Mesendoderm (in vitro differentiated cells): ENCODE data around the gene PYDC1.
A peak's percentile ranks its signal among the peaks of the same experiment; 100 is the strongest.
"Not testable (repeated sequence)": the region's sequence is repeated elsewhere in the genome, so short reads cannot be mapped to it uniquely, and the experiment has no call there.

Experiments
- DNase-seq: peaks from one replicate; pipeline ENCODE4 v3.0.0; 2013
- H2AK5ac ChIP-seq: 2 replicates; pipeline ENCODE4 v1.6.1; 2013; ENCODE audit warnings: low read length, inconsistent platforms
- H2BK120ac ChIP-seq: 2 replicates; pipeline ENCODE4 v1.6.1; 2013; ENCODE audit warnings: low read depth, mild to moderate bottlenecking, low read length, moderate library complexity, mixed read lengths
- H2BK15ac ChIP-seq: replicated peaks from 2 replicates; pipeline ENCODE4 v1.6.1; 2013; ENCODE audit warnings: low read depth, mild to moderate bottlenecking, moderate library complexity
- H2BK5ac ChIP-seq: 2 replicates; pipeline ENCODE4 v1.6.1; 2013; ENCODE audit warnings: low read length, inconsistent platforms
- H3K18ac ChIP-seq: 2 replicates; pipeline ENCODE4 v1.6.1; 2013; ENCODE audit warnings: mild to moderate bottlenecking, low read length, mixed read lengths
- H3K23ac ChIP-seq: one replicate; pipeline ENCODE4 v1.6.1; 2013; ENCODE audit warnings: low read length
- H3K27ac ChIP-seq: 2 replicates; pipeline ENCODE4 v1.5.1; 2013; ENCODE audit warnings: low read depth, mild to moderate bottlenecking, inconsistent platforms, low read length, moderate library complexity
- H3K27me3 ChIP-seq: 2 replicates; pipeline ENCODE4 v1.6.1; 2013; ENCODE audit warnings: low read length, control low read depth, mild to moderate bottlenecking, inconsistent platforms; ENCODE audit not compliant: insufficient read depth, poor library complexity
- H3K36me3 ChIP-seq: 2 replicates; pipeline ENCODE4 v1.6.1; 2013; ENCODE audit warnings: low read length, inconsistent platforms; ENCODE audit not compliant: control insufficient read depth, insufficient read depth
- H3K4ac ChIP-seq: one replicate; pipeline ENCODE4 v1.6.1; 2013; ENCODE audit warnings: low read depth, mild to moderate bottlenecking, low read length, moderate library complexity
- H3K4me1 ChIP-seq: 2 replicates; pipeline ENCODE4 v1.6.1; 2013; ENCODE audit warnings: low read depth, low read length, inconsistent platforms; ENCODE audit not compliant: control insufficient read depth
- H3K4me2 ChIP-seq: 2 replicates; pipeline ENCODE4 v1.6.1; 2013; ENCODE audit warnings: low read length
- H3K4me3 ChIP-seq: 2 replicates; pipeline ENCODE4 v1.5.1; 2013; ENCODE audit warnings: mild to moderate bottlenecking, low read length
- H3K56ac ChIP-seq: one replicate; pipeline ENCODE4 v1.6.1; 2013; ENCODE audit warnings: low read length
- H3K79me1 ChIP-seq: 2 replicates; pipeline ENCODE4 v1.6.1; 2013; ENCODE audit warnings: low read length, inconsistent platforms
- H3K79me2 ChIP-seq: 2 replicates; pipeline ENCODE4 v1.6.1; 2013; ENCODE audit warnings: mild to moderate bottlenecking, low read length; ENCODE audit not compliant: control insufficient read depth, insufficient read depth
- H3K9ac ChIP-seq: 2 replicates; pipeline ENCODE4 v1.6.1; 2013; ENCODE audit warnings: low read length, inconsistent platforms
- H4K5ac ChIP-seq: one replicate; pipeline ENCODE4 v1.6.1; 2013; ENCODE audit warnings: low read length
- H4K8ac ChIP-seq: one replicate; pipeline ENCODE4 v1.6.1; 2013; ENCODE audit warnings: low read depth, mild to moderate bottlenecking, control low read depth, low read length, moderate library complexity
- WGBS: extraction: QIAGEN DNeasy Blood & Tissue Kit; methylation state at CpG from one replicate; pipeline ENCODE4 v1.1.7; 2013; ENCODE audit warnings: low lambda C conversion rate, missing lambda C conversion rate; ENCODE audit not compliant: insufficient coverage; ENCODE audit errors: extremely low coverage; 5-methylcytosine and 5-hydroxymethylcytosine counted together

The PYDC1 gene

DNA sequence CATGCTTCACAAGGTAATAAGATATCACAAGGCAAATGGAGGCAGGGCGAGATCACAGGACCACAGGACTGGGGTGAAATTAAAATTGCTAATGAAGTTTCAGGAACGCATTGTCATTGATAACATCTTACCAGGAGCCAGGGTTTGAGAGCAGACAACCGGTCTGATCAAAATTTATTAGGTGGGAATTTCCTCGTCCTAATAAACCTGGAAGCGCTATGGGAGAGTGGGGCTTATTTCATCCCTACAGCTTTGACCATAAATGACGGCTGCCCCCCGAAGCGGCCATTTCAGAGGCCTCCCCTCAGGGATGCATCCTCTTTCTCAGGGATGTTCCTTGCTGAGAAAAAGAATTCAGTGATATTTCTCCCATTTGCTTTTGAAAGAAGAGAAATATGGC is 28.7 kb upstream of the PYDC1 start:
- not testable (repeated sequence) for H3K18ac ChIP-seq, H3K4ac ChIP-seq, H3K4me1 ChIP-seq, H3K56ac ChIP-seq, H4K8ac ChIP-seq, H2BK15ac ChIP-seq, H3K79me1 ChIP-seq, H3K9ac ChIP-seq, H3K27me3 ChIP-seq, H2AK5ac ChIP-seq, H2BK120ac ChIP-seq, H3K23ac ChIP-seq, H3K36me3 ChIP-seq, H3K27ac ChIP-seq, H2BK5ac ChIP-seq, H3K4me3 ChIP-seq, H3K4me2 ChIP-seq, H4K5ac ChIP-seq, H3K79me2 ChIP-seq
- WGBS = no CpG with 5 or more reads among the region's 8 CpGs
- DNase-seq = peak; percentile 38

DNA sequence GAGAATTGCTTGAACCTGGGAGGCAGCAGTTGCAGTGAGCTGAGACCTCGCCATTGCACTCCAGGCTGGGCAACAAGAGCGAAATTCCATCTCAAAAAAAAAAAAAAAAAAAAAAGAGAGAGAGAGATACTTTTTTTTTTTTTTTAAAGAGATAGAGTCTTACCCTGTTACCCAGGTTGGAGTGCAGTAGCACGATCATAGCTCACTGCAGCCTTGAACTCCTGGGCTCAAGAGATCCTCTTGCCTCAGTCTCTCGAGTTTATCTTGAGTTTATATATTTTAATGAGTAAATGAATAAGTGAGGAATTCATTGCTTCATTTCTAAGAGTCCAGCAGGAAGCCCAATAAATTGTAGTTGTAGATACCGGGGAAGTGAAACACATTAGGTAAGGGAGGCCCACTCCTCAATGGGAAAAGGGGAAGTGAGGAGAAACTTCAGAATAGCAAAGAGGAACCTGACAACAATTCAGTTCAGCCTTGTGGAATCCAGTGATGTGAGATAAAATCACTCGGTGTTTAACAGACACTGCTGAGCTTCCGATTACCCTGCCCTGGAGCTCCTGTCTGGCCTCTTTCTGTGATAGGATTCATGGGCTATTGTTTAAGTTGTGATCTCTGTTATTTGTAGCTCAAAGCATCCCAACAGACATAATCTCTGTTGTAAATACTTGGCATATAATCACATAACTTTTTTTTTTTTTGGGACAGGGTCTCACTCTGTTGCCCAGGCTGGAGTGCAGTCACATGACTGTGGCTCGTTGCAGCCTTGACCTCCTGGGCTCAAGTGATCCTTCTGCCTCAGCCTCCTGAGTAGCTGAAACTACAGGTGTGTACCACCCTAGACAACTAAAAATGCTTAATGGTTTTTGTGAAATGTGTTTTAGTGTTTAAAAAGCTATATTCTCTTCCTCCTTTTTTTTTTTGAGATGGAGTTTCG is 27.1 kb upstream of the PYDC1 start:
- WGBS = no CpG with 5 or more reads among the region's 9 CpGs
- H3K56ac ChIP-seq = no peak overlapping the region
- no peaks in the 10 kb centered on the region for H3K79me1 ChIP-seq
- no peaks in the 10 kb centered on the region for H3K36me3 ChIP-seq
- no peak overlapping the region for H2BK120ac ChIP-seq
- H3K4me2 ChIP-seq = no peak overlapping the region
- H2AK5ac ChIP-seq = no peak overlapping the region
- H3K27me3 ChIP-seq = no peaks in the 10 kb centered on the region
- H3K4me3 ChIP-seq = no peak overlapping the region
- no peak overlapping the region for H3K4ac ChIP-seq
- H2BK15ac ChIP-seq = no peak overlapping the region
- no peak overlapping the region for H3K18ac ChIP-seq
- H4K8ac ChIP-seq = no peak overlapping the region
- no peak overlapping the region for H3K9ac ChIP-seq
- no peaks in the 10 kb centered on the region for H3K79me2 ChIP-seq
- H3K27ac ChIP-seq = no peak overlapping the region
- DNase-seq = peak; percentile 82
- no peak overlapping the region for H3K23ac ChIP-seq
- no peak overlapping the region for H4K5ac ChIP-seq
- no peak overlapping the region for H2BK5ac ChIP-seq
- H3K4me1 ChIP-seq = no peaks in the 10 kb centered on the region

GRCh38 chr16:31242206-31242605 is 25.3 kb upstream of the PYDC1 start:
- no peak for DNase-seq
- H2AK5ac ChIP-seq = no peak overlapping the region
- H3K4ac ChIP-seq = peak overlapping the region; percentile 50
- no peak overlapping the region for H3K4me2 ChIP-seq
- H2BK5ac ChIP-seq = no peak overlapping the region
- H3K36me3 ChIP-seq = no peaks in the 10 kb centered on the region
- H3K27me3 ChIP-seq = no peaks in the 10 kb centered on the region
- no peak overlapping the region for H3K18ac ChIP-seq
- H3K9ac ChIP-seq = no peak overlapping the region
- H3K4me1 ChIP-seq = no peaks in the 10 kb centered on the region
- no peaks in the 10 kb centered on the region for H3K79me1 ChIP-seq
- no peak overlapping the region for H3K56ac ChIP-seq
- no peak overlapping the region for H4K5ac ChIP-seq
- no peak overlapping the region for H2BK15ac ChIP-seq
- H3K23ac ChIP-seq = no peak overlapping the region
- H2BK120ac ChIP-seq = no peak overlapping the region
- no peak overlapping the region for H3K27ac ChIP-seq
- WGBS = no CpG with 5 or more reads among the region's 6 CpGs
- H3K79me2 ChIP-seq = no peaks in the 10 kb centered on the region
- H3K4me3 ChIP-seq = no peak overlapping the region
- H4K8ac ChIP-seq = no peak overlapping the region

DNA sequence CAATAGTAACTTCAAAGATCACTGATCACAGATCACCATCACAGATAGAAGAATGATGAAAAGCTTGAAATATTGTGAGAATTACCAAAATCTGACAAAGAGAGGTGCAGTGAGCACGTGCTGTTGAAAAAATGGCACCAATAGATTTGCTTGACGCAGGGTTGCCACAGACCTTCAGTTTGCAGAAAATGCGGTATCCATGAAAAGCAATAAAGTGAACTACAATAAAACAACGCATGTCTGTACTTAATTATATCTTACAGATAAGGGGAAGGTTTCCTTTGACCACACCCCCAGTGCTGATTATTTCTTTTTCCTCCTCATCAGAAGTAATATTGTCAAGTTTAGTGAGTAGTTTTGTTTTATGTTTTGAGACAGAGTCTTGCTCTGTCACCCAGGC is 21.1 kb upstream of the PYDC1 start:
- no peak overlapping the region for H4K5ac ChIP-seq
- no peak overlapping the region for H2BK15ac ChIP-seq
- no peak overlapping the region for H3K4ac ChIP-seq
- H4K8ac ChIP-seq = no peak overlapping the region
- no peak overlapping the region for H2BK120ac ChIP-seq
- H3K56ac ChIP-seq = no peak overlapping the region
- H2BK5ac ChIP-seq = no peak overlapping the region
- no peaks in the 10 kb centered on the region for H3K36me3 ChIP-seq
- no peak overlapping the region for H3K27ac ChIP-seq
- H3K4me3 ChIP-seq = no peak overlapping the region
- no peak overlapping the region for H3K4me2 ChIP-seq
- H3K79me1 ChIP-seq = no peaks in the 10 kb centered on the region
- no peaks in the 10 kb centered on the region for H3K79me2 ChIP-seq
- no peaks in the 10 kb centered on the region for H3K4me1 ChIP-seq
- no peak overlapping the region for H3K23ac ChIP-seq
- H3K18ac ChIP-seq = no peak overlapping the region
- H3K27me3 ChIP-seq = no peaks in the 10 kb centered on the region
- no peak overlapping the region for H3K9ac ChIP-seq
- whole genome bisulfite sequencing = no CpG with 5 or more reads among the region's 4 CpGs
- H2AK5ac ChIP-seq = no peak overlapping the region
- DNase-seq = no peak

- WGBS = no CpG with 5 or more reads among the region's 10 CpGs
- Histone ChIP-seq H3K4ac (no peak overlapping the region), H3K23ac (no peak overlapping the region), H3K18ac (no peak overlapping the region), H4K5ac (no peak overlapping the region), H3K36me3 (no peaks in the 10 kb centered on the region), H3K4me3 (no peak overlapping the region), H3K27me3 (no peaks in the 10 kb centered on the region), H3K56ac (no peak overlapping the region), H2AK5ac (no peak overlapping the region), H2BK15ac (no peak overlapping the region), H2BK5ac (no peak overlapping the region), H4K8ac (no peak overlapping the region), H3K9ac (no peak overlapping the region), H3K4me2 (no peak overlapping the region), H3K79me2 (no peaks in the 10 kb centered on the region), H3K27ac (no peak overlapping the region), H3K4me1 (no peaks in the 10 kb centered on the region), H3K79me1 (no peaks in the 10 kb centered on the region), H2BK120ac (no peak overlapping the region)
- no peak for DNase-seq
These were observed 12.6 kb upstream of the PYDC1 start for GRCh38 chr16:31229501-31229900.

DNA sequence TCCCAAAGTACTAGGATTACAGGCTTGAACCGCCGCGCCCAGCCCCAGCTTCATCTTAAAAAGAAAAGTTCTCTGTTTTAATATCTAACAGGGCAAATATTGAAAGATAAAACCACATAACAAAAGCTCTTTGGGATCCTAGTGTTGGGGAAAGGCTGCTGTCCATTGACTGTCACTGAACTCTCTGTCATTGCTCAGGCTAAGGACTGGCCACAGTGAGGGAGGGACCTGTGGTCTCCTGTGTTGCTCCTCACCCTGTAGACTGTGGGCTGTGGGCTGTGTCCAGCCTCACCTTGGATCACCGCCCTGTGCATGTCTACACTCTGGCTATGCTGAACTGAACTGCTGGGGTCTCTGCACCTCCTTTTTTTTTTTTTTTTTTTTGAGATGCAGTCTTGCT is 11.3 kb upstream of the PYDC1 start:
- no peak overlapping the region for H3K18ac ChIP-seq

More for the DNA sequence above, 11.3 kb upstream of the PYDC1 start:
- no peak overlapping the region for H2BK15ac ChIP-seq
- no peak overlapping the region for H2AK5ac ChIP-seq
- H4K8ac ChIP-seq = no peak overlapping the region
- H3K9ac ChIP-seq = no peak overlapping the region
- WGBS = no CpG with 5 or more reads among the region's 4 CpGs
- no peak overlapping the region for H3K4ac ChIP-seq
- no peak overlapping the region for H3K4me2 ChIP-seq
- no peaks in the 10 kb centered on the region for H3K79me1 ChIP-seq
- no peaks in the 10 kb centered on the region for H3K4me1 ChIP-seq
- H3K27ac ChIP-seq = no peak overlapping the region
- no peak for DNase-seq
- H3K27me3 ChIP-seq = no peaks in the 10 kb centered on the region
- H3K23ac ChIP-seq = no peak overlapping the region
- H3K4me3 ChIP-seq = no peak overlapping the region
- H2BK5ac ChIP-seq = no peak overlapping the region
- H3K36me3 ChIP-seq = no peaks in the 10 kb centered on the region
- H3K56ac ChIP-seq = no peak overlapping the region
- no peaks in the 10 kb centered on the region for H3K79me2 ChIP-seq
- H4K5ac ChIP-seq = no peak overlapping the region
- H2BK120ac ChIP-seq = no peak overlapping the region
